SK-N-SH treated with all-trans-retinoic acid at 6 μM for 48 hours (cell line): ENCODE results near the gene ITGB3.

Source experiments
- ATAC-seq: fragments of 200-7000 bp; cut with Tn5 transposase; 3 replicates; pipeline ENCODE4 v1.9.1; 2020; ENCODE audit warnings: mild to moderate bottlenecking, moderate library complexity
- BACH2 ChIP-seq: fragments of 250-450 bp; sonication (Bioruptor Pico); IDR thresholded peaks from 2 replicates; pipeline ENCODE4 v1.9.0; 2021; ENCODE audit warnings: mild to moderate bottlenecking, borderline replicate concordance
- CSDC2 ChIP-seq: fragments of 250-450 bp; sonication (Bioruptor Pico); IDR thresholded peaks from 2 replicates; pipeline ENCODE4 v1.5.0; 2020; ENCODE audit warnings: mild to moderate bottlenecking, moderate library complexity
- CSRNP3 ChIP-seq: fragments of 250-450 bp; sonication (Bioruptor Pico); IDR thresholded peaks from 2 replicates; pipeline ENCODE4 v1.5.1; 2021; ENCODE audit warnings: mild to moderate bottlenecking, moderate library complexity
- GLIS3 ChIP-seq: fragments of 250-450 bp; sonication (Bioruptor Pico); IDR thresholded peaks from 2 replicates; pipeline ENCODE4 v1.5.0; 2020; ENCODE audit warnings: mild to moderate bottlenecking, moderate library complexity
- ISL1 ChIP-seq: fragments of 250-450 bp; sonication (Bioruptor Pico); IDR thresholded peaks from 2 replicates; pipeline ENCODE4 v2.1.2; 2022; ENCODE audit warnings: mild to moderate bottlenecking, moderate library complexity
- OSR1 ChIP-seq: fragments of 250-450 bp; sonication (Bioruptor Pico); IDR thresholded peaks from 2 replicates; pipeline ENCODE4 v1.8.0; 2022; ENCODE audit warnings: moderate library complexity, mild to moderate bottlenecking, inconsistent platforms
- PPARA ChIP-seq: fragments of 250-450 bp; sonication (Bioruptor Pico); IDR thresholded peaks from 2 replicates; pipeline ENCODE4 v1.5.0; 2020; ENCODE audit warnings: mild to moderate bottlenecking, borderline replicate concordance
- RARB ChIP-seq: fragments of 250-450 bp; sonication (Bioruptor Pico); IDR thresholded peaks from 2 replicates; pipeline ENCODE4 v1.8.0; 2021; ENCODE audit warnings: mild to moderate bottlenecking, moderate library complexity
- SNAI2 ChIP-seq: fragments of 250-450 bp; sonication (Bioruptor Pico); IDR thresholded peaks from 2 replicates; pipeline ENCODE4 v1.5.0; 2020; ENCODE audit warnings: mild to moderate bottlenecking, moderate library complexity
- TCF4 ChIP-seq: fragments of 250-450 bp; sonication (Bioruptor Pico); IDR thresholded peaks from 2 replicates; pipeline ENCODE4 v1.8.0; 2021; ENCODE audit warnings: mild to moderate bottlenecking, moderate library complexity, borderline replicate concordance
- TOX ChIP-seq: fragments of 250-450 bp; sonication (Bioruptor Pico); IDR thresholded peaks from 2 replicates; pipeline ENCODE4 v1.8.0; 2021; ENCODE audit warnings: mild to moderate bottlenecking, moderate library complexity, borderline replicate concordance
- ZC3H10 ChIP-seq: fragments of 250-450 bp; sonication (Bioruptor Pico); IDR thresholded peaks from 2 replicates; pipeline ENCODE4 v1.5.1; 2021; ENCODE audit warnings: mild to moderate bottlenecking, moderate library complexity
- ZFP3 ChIP-seq: fragments of 250-450 bp; sonication (Bioruptor Pico); IDR thresholded peaks from 2 replicates; pipeline ENCODE4 v1.5.0; 2020; ENCODE audit warnings: mild to moderate bottlenecking, moderate library complexity
- ZFP30 ChIP-seq: fragments of 450-650 bp; formaldehyde crosslinking; IDR thresholded peaks from 2 replicates; pipeline ENCODE4 v1.5.0; 2022; ENCODE audit warnings: mild to moderate bottlenecking, moderate library complexity
- ZNF565 ChIP-seq: fragments of 450-650 bp; formaldehyde crosslinking; conservative IDR thresholded peaks from 2 replicates; pipeline ENCODE4 v1.5.0; 2020; ENCODE audit warnings: low read depth, mild to moderate bottlenecking, moderate library complexity
- ZNF8 ChIP-seq: fragments of 450-650 bp; formaldehyde crosslinking; IDR thresholded peaks from 2 replicates; pipeline ENCODE4 v1.5.0; 2020; ENCODE audit warnings: mild to moderate bottlenecking, moderate library complexity
- TF ChIP-seq, protein P1 (sequence below): fragments of 250-450 bp; sonication (Bioruptor Pico); IDR thresholded peaks from 2 replicates; pipeline ENCODE4 v1.5.1; 2020; ENCODE audit warnings: low read depth, mild to moderate bottlenecking, moderate library complexity
- TF ChIP-seq, protein P2 (sequence below): fragments of 250-450 bp; sonication (Bioruptor Pico); IDR thresholded peaks from 2 replicates; pipeline ENCODE4 v1.8.0; 2020; ENCODE audit warnings: mild to moderate bottlenecking, moderate library complexity, borderline replicate concordance

ITGB3 gene

GRCh38 chr17:47278561-47278960, 24.9 kb downstream of the ITGB3 start (continued):
- TF ChIP-seq PPARA (CRISPR knock-in tag) (no peak), RARB (CRISPR knock-in tag) (no peak), CSDC2 (CRISPR knock-in tag) (no peak), ZFP30 (no peak)
- TF ChIP-seq, protein P1, sequence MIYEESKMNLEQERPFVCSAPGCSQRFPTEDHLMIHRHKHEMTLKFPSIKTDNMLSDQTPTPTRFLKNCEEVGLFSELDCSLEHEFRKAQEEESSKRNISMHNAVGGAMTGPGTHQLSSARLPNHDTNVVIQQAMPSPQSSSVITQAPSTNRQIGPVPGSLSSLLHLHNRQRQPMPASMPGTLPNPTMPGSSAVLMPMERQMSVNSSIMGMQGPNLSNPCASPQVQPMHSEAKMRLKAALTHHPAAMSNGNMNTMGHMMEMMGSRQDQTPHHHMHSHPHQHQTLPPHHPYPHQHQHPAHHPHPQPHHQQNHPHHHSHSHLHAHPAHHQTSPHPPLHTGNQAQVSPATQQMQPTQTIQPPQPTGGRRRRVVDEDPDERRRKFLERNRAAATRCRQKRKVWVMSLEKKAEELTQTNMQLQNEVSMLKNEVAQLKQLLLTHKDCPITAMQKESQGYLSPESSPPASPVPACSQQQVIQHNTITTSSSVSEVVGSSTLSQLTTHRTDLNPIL: no peak

- ATAC-seq: peak; percentile 81
- TF ChIP-seq CSDC2 (CRISPR knock-in tag) (0 out of 2 replicates have a peak, but pooled peaks have one; percentile 63), ISL1 (CRISPR knock-in tag) (no peak)
Measured at GRCh38 chr17:47279062-47279801, 25.6 kb downstream of the ITGB3 start.

DNA sequence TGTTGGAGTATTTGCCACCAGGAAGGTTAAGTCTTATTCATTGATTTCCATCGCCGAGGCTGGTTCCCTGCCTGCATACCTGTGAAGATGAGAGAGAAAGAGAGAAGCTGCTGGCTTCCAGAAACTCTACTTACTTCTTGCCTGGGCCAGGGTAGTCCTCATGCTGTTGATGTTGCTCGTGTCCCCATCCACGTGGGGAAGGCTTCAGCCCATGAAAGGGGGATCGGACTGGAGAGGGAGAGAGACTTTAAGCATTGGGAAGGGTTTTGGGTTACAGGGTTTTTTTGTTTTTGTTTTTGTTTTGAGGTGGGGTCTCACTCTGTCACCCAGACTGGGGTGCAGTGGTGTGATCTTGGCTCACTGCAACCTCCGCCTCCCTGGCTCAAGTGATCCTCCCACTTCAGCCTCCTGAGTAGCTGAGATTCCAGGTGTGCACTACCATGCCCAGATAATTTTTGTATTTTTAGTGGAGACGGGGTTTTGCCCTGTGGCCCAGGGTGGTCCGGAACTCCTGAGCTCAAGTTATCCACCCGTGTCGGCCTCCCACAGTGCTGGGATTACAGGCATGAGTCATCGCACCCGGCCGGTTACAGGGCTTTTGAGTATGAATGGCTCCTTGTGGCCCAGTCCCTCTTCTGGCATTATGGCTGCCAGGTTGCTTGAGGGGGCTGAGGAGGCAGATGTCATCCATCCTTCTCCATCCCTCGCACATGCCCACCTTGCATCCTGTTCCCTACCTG, 26.6 kb downstream of the ITGB3 start:
- no peak for TF ChIP-seq SNAI2 (CRISPR knock-in tag)
- no peak for TF ChIP-seq ZFP3 (CRISPR knock-in tag)
- TF ChIP-seq ZC3H10 (CRISPR knock-in tag): no peak
- TF ChIP-seq GLIS3 (CRISPR knock-in tag): no peak
- TF ChIP-seq OSR1 (CRISPR knock-in tag): no peak
- no peak for TF ChIP-seq TCF4
- TF ChIP-seq, protein P2, sequence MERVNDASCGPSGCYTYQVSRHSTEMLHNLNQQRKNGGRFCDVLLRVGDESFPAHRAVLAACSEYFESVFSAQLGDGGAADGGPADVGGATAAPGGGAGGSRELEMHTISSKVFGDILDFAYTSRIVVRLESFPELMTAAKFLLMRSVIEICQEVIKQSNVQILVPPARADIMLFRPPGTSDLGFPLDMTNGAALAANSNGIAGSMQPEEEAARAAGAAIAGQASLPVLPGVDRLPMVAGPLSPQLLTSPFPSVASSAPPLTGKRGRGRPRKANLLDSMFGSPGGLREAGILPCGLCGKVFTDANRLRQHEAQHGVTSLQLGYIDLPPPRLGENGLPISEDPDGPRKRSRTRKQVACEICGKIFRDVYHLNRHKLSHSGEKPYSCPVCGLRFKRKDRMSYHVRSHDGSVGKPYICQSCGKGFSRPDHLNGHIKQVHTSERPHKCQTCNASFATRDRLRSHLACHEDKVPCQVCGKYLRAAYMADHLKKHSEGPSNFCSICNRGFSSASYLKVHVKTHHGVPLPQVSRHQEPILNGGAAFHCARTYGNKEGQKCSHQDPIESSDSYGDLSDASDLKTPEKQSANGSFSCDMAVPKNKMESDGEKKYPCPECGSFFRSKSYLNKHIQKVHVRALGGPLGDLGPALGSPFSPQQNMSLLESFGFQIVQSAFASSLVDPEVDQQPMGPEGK (CRISPR knock-in tag): no peak
- no peak for TF ChIP-seq ISL1 (CRISPR knock-in tag)
- TF ChIP-seq ZFP30: no peak
- no peak for ATAC-seq

DNA sequence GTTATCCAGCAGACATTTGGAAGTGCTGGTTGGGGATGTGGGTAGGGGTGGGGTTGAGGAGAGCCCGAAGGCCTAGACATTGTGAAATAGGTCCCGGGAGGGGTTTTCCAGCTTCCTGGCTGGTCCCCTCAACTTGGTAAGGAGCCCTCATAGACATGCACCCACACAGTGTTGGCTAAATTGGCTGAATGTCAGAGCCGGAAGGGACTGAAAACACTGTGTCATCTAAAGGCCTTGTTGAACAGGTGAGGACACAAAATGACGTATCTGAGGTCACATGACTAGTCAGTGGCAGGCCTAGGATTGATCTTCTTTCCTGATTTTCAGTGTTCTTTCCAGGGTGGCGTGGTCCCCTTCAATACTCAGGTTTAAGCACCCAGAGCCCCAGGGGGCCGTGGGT, 27.6 kb downstream of the ITGB3 start:
- no peak for ATAC-seq
- TF ChIP-seq TOX (CRISPR knock-in tag): no peak
- no peak for TF ChIP-seq BACH2 (CRISPR knock-in tag)
- no peak for TF ChIP-seq ZC3H10 (CRISPR knock-in tag)
- TF ChIP-seq OSR1 (CRISPR knock-in tag): no peak
- TF ChIP-seq, protein P2 (CRISPR knock-in tag): no peak
- TF ChIP-seq ZFP3 (CRISPR knock-in tag): no peak
- TF ChIP-seq ISL1 (CRISPR knock-in tag): no peak

DNA sequence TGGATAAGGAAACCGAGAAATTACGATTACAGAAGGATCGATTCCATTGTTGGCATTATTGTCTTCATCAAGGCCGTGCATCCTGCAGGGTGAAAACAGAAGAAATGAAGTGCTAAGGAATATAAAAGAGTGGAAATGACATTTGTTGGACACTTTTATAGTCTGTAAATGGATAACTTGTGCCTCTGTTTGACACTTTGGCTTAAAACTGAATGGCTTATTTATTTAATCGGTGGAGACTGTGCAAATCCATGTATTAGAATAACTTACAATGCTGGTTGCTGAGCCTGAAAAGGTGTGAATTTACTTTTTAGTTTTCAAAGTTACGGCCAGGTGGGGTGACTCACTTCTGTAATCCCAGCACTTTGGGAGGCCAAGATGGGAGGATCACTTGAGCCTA, 31.4 kb downstream of the ITGB3 start:
- TF ChIP-seq PPARA (CRISPR knock-in tag) (no peak), ZFP3 (CRISPR knock-in tag) (no peak), ISL1 (CRISPR knock-in tag) (no peak), ZNF565 (CRISPR knock-in tag) (no peak), CSRNP3 (CRISPR knock-in tag) (no peak), TOX (CRISPR knock-in tag) (no peak), SNAI2 (CRISPR knock-in tag) (no peak), RARB (CRISPR knock-in tag) (no peak), ZNF8 (CRISPR knock-in tag) (no peak)
- TF ChIP-seq, protein P1: no peak
- no peak for ATAC-seq
